Liver (tissue), 9 donors: ENCODE results near the gene ABHD12B. TPM values are rescaled to one million over a fixed set of nuclear protein-coding genes. Genes with fewer than 3 reads are reported as not detected.

Experiments used
- DNase-seq: peaks from one replicate; pipeline ENCODE4 v3.0.0-alpha.2; 2017; ENCODE audit warnings: low spot score
- H3K27ac ChIP-seq, 2 donors: one replicate each; pipeline ENCODE4 v1.7.0; 2013; ENCODE audit warnings: inconsistent platforms in 2 of 2, low read length in 2 of 2, control low read depth in 1 of 2, low read depth in 1 of 2, mild to moderate bottlenecking in 1 of 2
- H3K27me3 ChIP-seq, 4 donors: one replicate each; pipeline versions ENCODE4 v1.6.1 to v1.7.0; 2013; ENCODE audit warnings: low read length in 3 of 4, inconsistent platforms in 1 of 4, mild to moderate bottlenecking in 1 of 4, moderate library complexity in 1 of 4; ENCODE audit not compliant: control insufficient read depth in 4 of 4, insufficient read depth in 4 of 4
- H3K36me3 ChIP-seq, 4 donors: one replicate each; pipeline versions ENCODE4 v1.6.1 to v1.7.0; 2013; ENCODE audit warnings: low read length in 3 of 4, mild to moderate bottlenecking in 3 of 4, low read depth in 1 of 4, moderate library complexity in 1 of 4; ENCODE audit not compliant: control insufficient read depth in 4 of 4, insufficient read depth in 3 of 4
- H3K4me1 ChIP-seq, 4 donors: one replicate each; pipeline versions ENCODE4 v1.6.1 to v1.7.0; 2013; ENCODE audit warnings: low read length in 3 of 4, mild to moderate bottlenecking in 3 of 4, moderate library complexity in 1 of 4; ENCODE audit not compliant: control insufficient read depth in 4 of 4, insufficient read depth in 4 of 4
- H3K4me3 ChIP-seq, 3 donors: one replicate each; pipeline versions ENCODE4 v1.6.1 to v1.7.0; 2013; ENCODE audit warnings: low read length in 3 of 3, control low read depth in 1 of 3, low read depth in 1 of 3, mild to moderate bottlenecking in 1 of 3
- H3K9ac ChIP-seq, 2 donors: one replicate each; pipeline ENCODE4 v1.7.0; 2013; ENCODE audit warnings: low read length in 2 of 2, mild to moderate bottlenecking in 2 of 2, moderate library complexity in 2 of 2, control low read depth in 1 of 2, low read depth in 1 of 2
- H3K9me3 ChIP-seq, 4 donors: one replicate each; pipeline versions ENCODE4 v1.6.1 to v1.7.0; 2013; ENCODE audit warnings: low read length in 3 of 4; ENCODE audit not compliant: control insufficient read depth in 4 of 4
- EGR1 ChIP-seq, 2 donors: IDR thresholded peaks; 2 replicates each; pipeline ENCODE4 v1.6.1; 2016 to 2018; ENCODE audit warnings: antibody characterized with exemption in 2 of 2, low read depth in 2 of 2
- FOXA1 ChIP-seq: IDR thresholded peaks from 2 replicates; pipeline ENCODE4 v1.6.1; 2016; ENCODE audit warnings: antibody characterized with exemption
- FOXA2 ChIP-seq: IDR thresholded peaks from 2 replicates; pipeline ENCODE4 v1.6.1; 2016; ENCODE audit warnings: antibody characterized with exemption
- GABPA ChIP-seq, 2 donors: IDR thresholded peaks in 1 of 2; conservative IDR thresholded peaks in 1 of 2; 2 replicates each; pipeline ENCODE4 v1.6.1; 2016; ENCODE audit warnings: antibody characterized with exemption in 2 of 2, mild to moderate bottlenecking in 1 of 2, moderate library complexity in 1 of 2
- HNF4A ChIP-seq, 2 donors: conservative IDR thresholded peaks; 2 replicates each; pipeline ENCODE4 v1.6.1; 2016; ENCODE audit warnings: antibody characterized with exemption in 2 of 2, mild to moderate bottlenecking in 2 of 2
- HNF4G ChIP-seq: IDR thresholded peaks from 2 replicates; pipeline ENCODE4 v1.6.1; 2016; ENCODE audit warnings: antibody characterized with exemption
- JUND ChIP-seq, 2 donors: IDR thresholded peaks; 2 replicates each; pipeline ENCODE4 v1.6.1; 2016; ENCODE audit warnings: antibody characterized with exemption in 2 of 2
- NR2F2 ChIP-seq: IDR thresholded peaks from 2 replicates; pipeline ENCODE4 v1.6.1; 2016; ENCODE audit warnings: antibody characterized with exemption
- RAD21 ChIP-seq, 2 donors: IDR thresholded peaks; 2 replicates each; pipeline ENCODE4 v1.6.1; 2016; ENCODE audit warnings: antibody characterized with exemption in 2 of 2, mild to moderate bottlenecking in 2 of 2
- RXRA ChIP-seq, 2 donors: IDR thresholded peaks; 2 replicates each; pipeline ENCODE4 v1.6.1; 2017 to 2018; ENCODE audit warnings: antibody characterized with exemption in 2 of 2, mild to moderate bottlenecking in 1 of 2
- SP1 ChIP-seq: IDR thresholded peaks from 2 replicates; pipeline ENCODE4 v1.6.1; 2018; ENCODE audit warnings: antibody characterized with exemption, mild to moderate bottlenecking
- TAF1 ChIP-seq: conservative IDR thresholded peaks from 2 replicates; pipeline ENCODE4 v1.6.1; 2016; ENCODE audit warnings: antibody characterized with exemption, mild to moderate bottlenecking
- YY1 ChIP-seq: IDR thresholded peaks from 2 replicates; pipeline ENCODE4 v1.6.1; 2016; ENCODE audit warnings: antibody characterized with exemption, mild to moderate bottlenecking
- WGBS: extraction: QIAGEN DNeasy Blood & Tissue Kit; methylation state at CpG from one replicate; pipeline ENCODE4 v1.1.7; 2013; 5-methylcytosine and 5-hydroxymethylcytosine counted together
- polyA plus RNA-seq, 2 donors: library from polyadenylated mRNA; stranded (reverse) in 1 of 2; unstranded in 1 of 2; fragments of 200-250 nt in 1 of 2; fragments of >200 nt in 1 of 2; fragmentation: Nextera tagmentation in 1 of 2; extraction: Ambion mirVana in 1 of 2; gene quantifications; one replicate each; pipeline versions ENCODE4 v1.2.1 to v1.2.3, GENCODE V29; 2013 to 2015
- total RNA-seq, 2 donors: library from RNA; depleted of rRNA; stranded (reverse); fragments of >200 nt; gene quantifications; one replicate each; pipeline ENCODE4 v1.2.3, GENCODE V29; 2014
- TF ChIP-seq, protein P1 (sequence below): IDR thresholded peaks from 2 replicates; pipeline ENCODE4 v1.6.1; 2016; ENCODE audit warnings: antibody characterized with exemption
- TF ChIP-seq, protein P2 (sequence below): IDR thresholded peaks from 2 replicates; pipeline ENCODE4 v1.6.1; 2016; ENCODE audit warnings: antibody characterized with exemption, mild to moderate bottlenecking
- TF ChIP-seq, protein P3 (sequence below): IDR thresholded peaks from 2 replicates; pipeline ENCODE4 v1.6.1; 2016; ENCODE audit warnings: antibody characterized with exemption
- TF ChIP-seq, protein P4 (sequence below): IDR thresholded peaks from 2 replicates; pipeline ENCODE4 v1.6.1; 2016; ENCODE audit warnings: antibody characterized with exemption
- TF ChIP-seq, protein P5 (sequence below): fragments of 150-350 bp; IDR thresholded peaks from 2 replicates; pipeline ENCODE4 v1.5.1; 2017; ENCODE audit warnings: improper control_type of control experiment, low read depth, low read length; ENCODE audit not compliant: missing input control
- donor health status: healthy.
- donor health status: healthy.
- donor health status: healthy.
- donor health status: healthy.
- donor health status: healthy.

Gene ABHD12B
- total and polyA plus RNA-seq, 4 donors, result 0.09 to 0.58 TPM; not detected in 2

DNA sequence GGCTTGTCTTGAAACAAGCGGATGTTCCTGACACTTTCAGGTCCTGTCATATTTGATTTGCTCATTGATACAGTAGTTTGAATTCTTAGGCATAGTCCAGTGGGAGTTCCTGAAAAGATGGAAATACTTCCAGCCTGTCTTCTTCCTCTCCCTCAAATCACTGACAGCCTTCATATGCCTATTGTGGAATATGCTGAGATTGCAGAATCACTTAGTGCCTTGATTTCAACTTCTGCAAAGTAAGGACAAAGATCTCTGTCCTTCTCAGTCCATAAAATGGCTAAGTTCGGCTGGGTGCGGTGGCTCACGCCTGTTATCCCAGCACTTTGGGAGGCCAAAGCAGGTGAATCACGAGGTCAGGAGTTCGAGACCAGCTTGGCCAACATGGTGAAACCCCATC is 79.2 kb downstream of the ABHD12B start:
- Histone ChIP-seq H3K36me3 (no peaks in the 10 kb centered on the region), H3K4me1 (peaks cover 0 to 3% (median under 1%) of the 10 kb centered on the region in 4 donors), H3K27ac (no peak overlapping the region), H3K27me3 (no peaks in the 10 kb centered on the region), H3K9ac (no peak overlapping the region), H3K4me3 (no peak overlapping the region), H3K9me3 (no peaks in the 10 kb centered on the region)
- TF ChIP-seq HNF4A (conservative IDR thresholded peaks at IDR 0.05) (no peak), YY1 (no peak), NR2F2 (no peak), JUND (IDR thresholded peaks at IDR 0.05) (no peak), SP1 (no peak), EGR1 (IDR thresholded peaks at IDR 0.05; ENCODE audit: low read depth in 2 of 2) (no peak), FOXA2 (no peak), FOXA1 (no peak), RAD21 (IDR thresholded peaks at IDR 0.05) (no peak), TAF1 (no peak), HNF4G (no peak), RXRA (IDR thresholded peaks at IDR 0.05) (no peak), GABPA (IDR thresholded peaks at IDR 0.05 in 1 of 2, conservative IDR thresholded peaks at IDR 0.05 in 1 of 2) (no peak)
- TF ChIP-seq, protein P1, sequence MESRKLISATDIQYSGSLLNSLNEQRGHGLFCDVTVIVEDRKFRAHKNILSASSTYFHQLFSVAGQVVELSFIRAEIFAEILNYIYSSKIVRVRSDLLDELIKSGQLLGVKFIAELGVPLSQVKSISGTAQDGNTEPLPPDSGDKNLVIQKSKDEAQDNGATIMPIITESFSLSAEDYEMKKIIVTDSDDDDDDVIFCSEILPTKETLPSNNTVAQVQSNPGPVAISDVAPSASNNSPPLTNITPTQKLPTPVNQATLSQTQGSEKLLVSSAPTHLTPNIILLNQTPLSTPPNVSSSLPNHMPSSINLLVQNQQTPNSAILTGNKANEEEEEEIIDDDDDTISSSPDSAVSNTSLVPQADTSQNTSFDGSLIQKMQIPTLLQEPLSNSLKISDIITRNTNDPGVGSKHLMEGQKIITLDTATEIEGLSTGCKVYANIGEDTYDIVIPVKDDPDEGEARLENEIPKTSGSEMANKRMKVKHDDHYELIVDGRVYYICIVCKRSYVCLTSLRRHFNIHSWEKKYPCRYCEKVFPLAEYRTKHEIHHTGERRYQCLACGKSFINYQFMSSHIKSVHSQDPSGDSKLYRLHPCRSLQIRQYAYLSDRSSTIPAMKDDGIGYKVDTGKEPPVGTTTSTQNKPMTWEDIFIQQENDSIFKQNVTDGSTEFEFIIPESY, result no peak
- TF ChIP-seq, protein P2, sequence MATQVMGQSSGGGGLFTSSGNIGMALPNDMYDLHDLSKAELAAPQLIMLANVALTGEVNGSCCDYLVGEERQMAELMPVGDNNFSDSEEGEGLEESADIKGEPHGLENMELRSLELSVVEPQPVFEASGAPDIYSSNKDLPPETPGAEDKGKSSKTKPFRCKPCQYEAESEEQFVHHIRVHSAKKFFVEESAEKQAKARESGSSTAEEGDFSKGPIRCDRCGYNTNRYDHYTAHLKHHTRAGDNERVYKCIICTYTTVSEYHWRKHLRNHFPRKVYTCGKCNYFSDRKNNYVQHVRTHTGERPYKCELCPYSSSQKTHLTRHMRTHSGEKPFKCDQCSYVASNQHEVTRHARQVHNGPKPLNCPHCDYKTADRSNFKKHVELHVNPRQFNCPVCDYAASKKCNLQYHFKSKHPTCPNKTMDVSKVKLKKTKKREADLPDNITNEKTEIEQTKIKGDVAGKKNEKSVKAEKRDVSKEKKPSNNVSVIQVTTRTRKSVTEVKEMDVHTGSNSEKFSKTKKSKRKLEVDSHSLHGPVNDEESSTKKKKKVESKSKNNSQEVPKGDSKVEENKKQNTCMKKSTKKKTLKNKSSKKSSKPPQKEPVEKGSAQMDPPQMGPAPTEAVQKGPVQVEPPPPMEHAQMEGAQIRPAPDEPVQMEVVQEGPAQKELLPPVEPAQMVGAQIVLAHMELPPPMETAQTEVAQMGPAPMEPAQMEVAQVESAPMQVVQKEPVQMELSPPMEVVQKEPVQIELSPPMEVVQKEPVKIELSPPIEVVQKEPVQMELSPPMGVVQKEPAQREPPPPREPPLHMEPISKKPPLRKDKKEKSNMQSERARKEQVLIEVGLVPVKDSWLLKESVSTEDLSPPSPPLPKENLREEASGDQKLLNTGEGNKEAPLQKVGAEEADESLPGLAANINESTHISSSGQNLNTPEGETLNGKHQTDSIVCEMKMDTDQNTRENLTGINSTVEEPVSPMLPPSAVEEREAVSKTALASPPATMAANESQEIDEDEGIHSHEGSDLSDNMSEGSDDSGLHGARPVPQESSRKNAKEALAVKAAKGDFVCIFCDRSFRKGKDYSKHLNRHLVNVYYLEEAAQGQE, result no peak
- TF ChIP-seq, protein P3, sequence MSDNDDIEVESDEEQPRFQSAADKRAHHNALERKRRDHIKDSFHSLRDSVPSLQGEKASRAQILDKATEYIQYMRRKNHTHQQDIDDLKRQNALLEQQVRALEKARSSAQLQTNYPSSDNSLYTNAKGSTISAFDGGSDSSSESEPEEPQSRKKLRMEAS, result no peak
- TF ChIP-seq, protein P4, sequence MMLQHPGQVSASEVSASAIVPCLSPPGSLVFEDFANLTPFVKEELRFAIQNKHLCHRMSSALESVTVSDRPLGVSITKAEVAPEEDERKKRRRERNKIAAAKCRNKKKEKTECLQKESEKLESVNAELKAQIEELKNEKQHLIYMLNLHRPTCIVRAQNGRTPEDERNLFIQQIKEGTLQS, result no peak
- TF ChIP-seq, protein P5, sequence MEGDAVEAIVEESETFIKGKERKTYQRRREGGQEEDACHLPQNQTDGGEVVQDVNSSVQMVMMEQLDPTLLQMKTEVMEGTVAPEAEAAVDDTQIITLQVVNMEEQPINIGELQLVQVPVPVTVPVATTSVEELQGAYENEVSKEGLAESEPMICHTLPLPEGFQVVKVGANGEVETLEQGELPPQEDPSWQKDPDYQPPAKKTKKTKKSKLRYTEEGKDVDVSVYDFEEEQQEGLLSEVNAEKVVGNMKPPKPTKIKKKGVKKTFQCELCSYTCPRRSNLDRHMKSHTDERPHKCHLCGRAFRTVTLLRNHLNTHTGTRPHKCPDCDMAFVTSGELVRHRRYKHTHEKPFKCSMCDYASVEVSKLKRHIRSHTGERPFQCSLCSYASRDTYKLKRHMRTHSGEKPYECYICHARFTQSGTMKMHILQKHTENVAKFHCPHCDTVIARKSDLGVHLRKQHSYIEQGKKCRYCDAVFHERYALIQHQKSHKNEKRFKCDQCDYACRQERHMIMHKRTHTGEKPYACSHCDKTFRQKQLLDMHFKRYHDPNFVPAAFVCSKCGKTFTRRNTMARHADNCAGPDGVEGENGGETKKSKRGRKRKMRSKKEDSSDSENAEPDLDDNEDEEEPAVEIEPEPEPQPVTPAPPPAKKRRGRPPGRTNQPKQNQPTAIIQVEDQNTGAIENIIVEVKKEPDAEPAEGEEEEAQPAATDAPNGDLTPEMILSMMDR, result no peak
- no peak for DNase-seq
- WGBS, result 94% methylated on average over 6 of the region's 6 CpGs
